Esophagus (tissue), 2 donors: Measurements from ENCODE around the gene MXI1. TPM values are rescaled to one million over a fixed set of nuclear protein-coding genes. Genes with fewer than 3 reads are reported as not detected.

Experiments
- H3K27ac ChIP-seq, 2 donors: one replicate each; pipeline ENCODE4 v1.5.1; 2013; ENCODE audit warnings: low read depth in 2 of 2, mild to moderate bottlenecking in 2 of 2, inconsistent platforms in 1 of 2, low read length in 1 of 2, moderate library complexity in 1 of 2
- H3K27me3 ChIP-seq, 2 donors: one replicate each; pipeline ENCODE4 v1.6.1; 2013; ENCODE audit warnings: low read length in 2 of 2, control low read depth in 1 of 2, mild to moderate bottlenecking in 1 of 2; ENCODE audit not compliant: insufficient read depth in 2 of 2, control insufficient read depth in 1 of 2
- H3K36me3 ChIP-seq, 2 donors: one replicate each; pipeline ENCODE4 v1.6.1; 2013; ENCODE audit warnings: low read length in 1 of 2; ENCODE audit not compliant: control insufficient read depth in 2 of 2, insufficient read depth in 2 of 2
- H3K4me1 ChIP-seq, 2 donors: one replicate each; pipeline ENCODE4 v1.6.1; 2013; ENCODE audit warnings: low read length in 1 of 2; ENCODE audit not compliant: control insufficient read depth in 2 of 2, insufficient read depth in 2 of 2
- H3K4me3 ChIP-seq, 2 donors: one replicate each; pipeline ENCODE4 v1.5.1; 2013; ENCODE audit warnings: low read length in 2 of 2, mild to moderate bottlenecking in 2 of 2, low read depth in 1 of 2, moderate library complexity in 1 of 2
- H3K9me3 ChIP-seq, 2 donors: one replicate each; pipeline ENCODE4 v1.6.1; 2013; ENCODE audit warnings: mild to moderate bottlenecking in 2 of 2, low read depth in 1 of 2, low read length in 1 of 2, moderate library complexity in 1 of 2; ENCODE audit not compliant: control insufficient read depth in 2 of 2, insufficient read depth in 1 of 2
- WGBS, 2 donors: extraction: QIAGEN DNeasy Blood & Tissue Kit; methylation state at CpG; one replicate each; pipeline ENCODE4 v1.1.7; 2013; 5-methylcytosine and 5-hydroxymethylcytosine counted together
- polyA plus RNA-seq, 2 donors: library from polyadenylated mRNA; stranded (reverse); fragments of 200-250 nt; gene quantifications; one replicate each; pipeline ENCODE4 v1.2.3, GENCODE V29; 2013
- donor health status: healthy with polysubstance abuse.
- donor health status: Bipolar disorder and iron deficiency.

The MXI1 gene
- 10 to 100 TPM; 18.4 to 25.9 TPM for polyA plus RNA-seq

DNA sequence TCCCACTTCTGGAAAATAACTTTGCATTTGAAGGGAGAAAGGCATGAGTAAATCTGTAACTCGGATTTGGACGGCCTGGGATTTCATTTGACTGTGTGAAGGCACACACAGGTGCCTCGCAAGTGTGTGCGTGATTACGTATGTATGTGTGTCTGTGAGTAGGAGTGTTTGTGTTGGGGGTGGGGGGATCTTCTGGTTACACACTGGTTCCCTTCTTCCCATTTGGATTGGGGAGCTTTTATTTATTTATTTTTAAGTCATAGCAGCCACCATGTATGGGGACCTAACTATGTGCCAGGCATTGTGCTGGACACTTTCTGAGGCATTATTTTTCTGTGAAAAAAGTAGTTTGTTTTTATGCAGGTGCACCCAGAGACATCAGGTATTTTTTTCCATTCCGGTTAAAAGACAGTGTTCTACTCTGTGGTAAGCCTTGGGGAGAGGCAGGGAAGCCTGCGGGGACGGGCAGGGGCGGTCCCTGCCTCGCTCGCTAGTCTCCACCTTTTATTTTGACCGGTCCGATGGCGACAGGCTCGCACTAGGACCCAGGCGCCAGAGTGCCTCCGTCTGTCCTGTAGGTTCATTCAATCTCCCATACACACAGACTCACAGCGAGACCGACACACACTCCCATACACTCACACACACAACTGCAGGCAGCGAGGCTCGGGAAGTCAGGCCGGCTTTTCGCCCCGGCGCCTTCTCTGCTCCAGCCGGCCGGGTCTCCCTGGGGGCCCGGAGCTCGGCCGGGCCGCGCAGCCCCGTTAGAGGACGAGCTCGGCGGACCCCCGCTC, at the start of gene MXI1:
TSS of gene MXI1 (plus strand) at position 595 of the 794 bp plus-strand sequence. CDS start 204 bp downstream, outside the sequence.
- Histone ChIP-seq H3K4me3 (peak within 1 kb of the TSS; percentile 69 to 72), H3K27ac (peak within 1 kb of the TSS; percentile 79 to 93), H3K27me3 (no peaks in the 10 kb centered on the region), H3K9me3 (no peaks in the 10 kb centered on the region), H3K36me3 (no peaks in the 10 kb centered on the region), H3K4me1 (peaks cover 0 to 5% of the 10 kb centered on the region in 2 donors)
- 4 to 5% methylated on average over 36 to 37 of the region's 37 CpGs for WGBS, 2 donors

DNA sequence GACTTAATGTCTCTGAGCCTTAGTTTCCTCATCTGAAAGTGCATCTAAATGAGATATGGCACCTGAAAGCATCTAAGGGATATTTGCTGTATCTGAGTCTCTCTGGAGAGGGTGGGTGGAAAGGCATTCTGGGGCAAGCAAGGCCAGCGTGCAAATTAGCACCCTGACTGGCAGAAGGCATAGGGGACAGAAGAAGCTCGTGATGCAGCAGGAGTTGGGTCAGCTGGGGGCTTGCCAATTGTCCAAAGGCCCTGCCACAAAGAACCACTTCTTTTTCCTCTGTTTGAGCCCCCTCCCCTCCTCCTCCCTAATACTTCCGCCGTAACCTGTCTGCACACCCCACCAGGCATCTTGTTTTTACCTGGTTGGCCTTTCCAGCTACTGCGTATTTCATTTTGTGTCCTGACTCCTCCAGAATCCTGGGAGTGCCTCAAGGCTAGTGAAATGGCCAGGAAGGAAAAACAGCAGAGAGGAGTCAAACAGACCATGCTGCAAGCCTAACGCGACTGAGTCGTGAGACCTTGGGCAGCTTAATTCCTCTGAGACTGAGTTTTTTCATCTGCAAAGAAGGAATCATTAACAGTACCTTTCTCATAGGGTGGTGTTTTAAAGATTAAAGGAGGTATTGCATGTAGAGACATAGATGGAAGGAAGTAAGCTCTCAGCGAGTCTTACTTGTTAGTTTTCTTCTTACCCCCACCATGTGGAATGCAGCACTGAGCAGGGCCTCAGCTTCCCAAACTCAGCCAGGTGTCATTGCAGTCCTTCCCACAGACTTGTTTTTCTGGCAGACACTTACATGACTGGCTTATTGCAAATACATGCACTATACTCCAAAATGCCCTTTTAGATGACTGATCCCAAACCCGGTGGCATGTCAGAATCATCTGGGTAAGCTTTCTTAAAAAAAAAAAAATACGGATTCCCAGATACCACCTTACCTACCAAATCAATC, 49.1 kb upstream of the MXI1 start:
- H3K36me3 ChIP-seq, result no peaks in the 10 kb centered on the region
- H3K27me3 ChIP-seq, result no peaks in the 10 kb centered on the region
- H3K9me3 ChIP-seq, result no peaks in the 10 kb centered on the region
- no peaks in the 10 kb centered on the region for H3K4me1 ChIP-seq
- H3K4me3 ChIP-seq, result no peak overlapping the region
- WGBS, 2 donors, result 86% methylated on average over 11 of the region's 11 CpGs
- H3K27ac ChIP-seq, result no peak overlapping the region

DNA sequence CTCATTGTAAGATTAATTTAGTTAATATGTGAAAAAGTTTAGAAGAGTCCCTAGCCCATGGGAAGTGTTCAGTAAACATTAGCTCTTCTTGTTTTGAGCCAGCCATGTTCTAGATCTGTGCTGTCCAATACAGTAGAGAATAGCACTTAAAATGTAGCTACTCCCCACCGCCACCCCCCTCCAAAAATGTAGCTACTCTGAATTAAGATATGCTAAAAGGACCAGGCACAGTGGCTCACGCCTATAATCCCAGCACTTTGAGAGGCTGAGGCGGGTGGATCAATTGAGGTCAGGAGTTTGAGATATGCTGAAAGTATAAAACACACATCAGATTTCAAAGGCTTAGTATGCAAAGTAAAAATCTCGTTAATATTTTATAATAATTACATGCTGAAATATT, 47.3 kb upstream of the MXI1 start:
- no peaks in the 10 kb centered on the region for H3K9me3 ChIP-seq
- no peaks in the 10 kb centered on the region for H3K27me3 ChIP-seq
- no peaks in the 10 kb centered on the region for H3K36me3 ChIP-seq
- WGBS, 2 donors, result 87% methylated on average over 4 of the region's 4 CpGs
- no peaks in the 10 kb centered on the region for H3K4me1 ChIP-seq
- H3K4me3 ChIP-seq, result no peak overlapping the region
- no peak overlapping the region for H3K27ac ChIP-seq

DNA sequence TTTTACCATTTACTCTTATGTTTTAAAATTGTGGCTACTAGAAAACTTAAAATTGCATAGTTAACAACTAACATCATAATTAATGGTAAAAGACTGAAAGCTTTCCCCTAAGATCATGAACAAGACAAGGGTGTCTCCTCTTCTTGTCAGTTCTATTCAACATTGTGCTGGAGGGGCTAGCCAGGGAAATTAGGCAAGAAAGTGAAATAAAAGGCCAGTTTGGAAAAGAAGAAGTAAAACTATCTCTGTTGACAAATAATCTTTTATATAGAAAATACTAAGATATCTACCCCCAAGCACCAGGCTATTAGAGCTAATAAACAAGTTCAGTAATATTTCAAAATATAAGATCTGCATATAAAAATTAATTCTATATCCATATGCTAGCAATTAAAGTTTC, 46.9 kb upstream of the MXI1 start:
- Histone ChIP-seq H3K4me3 (no peak overlapping the region), H3K9me3 (no peaks in the 10 kb centered on the region), H3K4me1 (no peaks in the 10 kb centered on the region), H3K36me3 (no peaks in the 10 kb centered on the region), H3K27ac (no peak overlapping the region), H3K27me3 (no peaks in the 10 kb centered on the region)

DNA sequence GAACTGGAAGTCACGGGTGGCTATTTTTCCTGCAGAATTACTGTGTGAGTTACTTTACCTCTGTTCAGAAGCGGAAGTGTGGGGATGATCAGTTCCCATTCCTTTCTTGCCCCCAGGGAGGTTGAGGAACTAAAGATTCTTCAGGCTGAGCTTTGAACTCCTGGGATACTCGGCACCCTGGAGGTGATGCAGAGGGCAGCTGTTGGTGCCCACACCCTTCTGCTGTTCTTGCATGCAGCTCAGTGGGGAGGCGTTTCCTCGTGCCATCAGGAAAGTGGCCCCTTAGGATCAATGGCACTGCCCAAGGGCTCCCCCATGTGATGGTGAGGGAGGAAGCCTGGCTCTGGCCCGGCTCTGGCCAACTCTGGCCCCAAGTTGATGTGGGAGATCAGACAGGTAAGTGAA, 44.7 kb upstream of the MXI1 start:
- Histone ChIP-seq H3K27me3 (no peaks in the 10 kb centered on the region), H3K4me3 (no peak overlapping the region), H3K9me3 (no peaks in the 10 kb centered on the region), H3K36me3 (no peaks in the 10 kb centered on the region), H3K27ac (no peak overlapping the region), H3K4me1 (no peaks in the 10 kb centered on the region)
- WGBS, 2 donors, result 50 to 54% methylated on average over 6 of the region's 6 CpGs

DNA sequence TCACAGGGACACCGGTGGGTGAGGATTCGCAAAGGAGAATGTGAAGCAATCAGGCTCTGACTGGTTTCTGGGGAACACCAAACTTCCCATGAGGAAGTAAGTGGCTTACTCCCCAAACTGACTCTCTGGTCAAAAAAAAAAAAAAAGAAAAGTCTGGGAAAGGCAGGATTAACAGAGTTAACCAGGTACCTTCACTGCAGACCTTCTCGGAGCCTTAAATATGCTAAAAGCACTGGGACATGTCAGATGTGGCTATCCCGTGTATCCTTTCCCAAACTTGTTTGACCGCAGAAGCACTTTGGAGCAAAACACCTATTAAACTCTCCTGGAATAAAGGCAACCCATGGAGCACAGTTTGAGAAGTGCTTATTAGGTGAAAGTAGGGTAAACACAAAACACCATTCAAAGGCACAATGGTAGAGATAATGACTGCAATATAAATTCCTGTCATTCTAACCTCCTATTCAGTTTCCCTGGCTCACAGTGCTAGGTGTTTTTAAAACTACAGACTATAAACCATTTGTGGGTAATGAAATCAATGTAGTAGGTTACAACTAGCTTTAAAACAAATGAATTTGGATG, 44.1 kb upstream of the MXI1 start:
- H3K36me3 ChIP-seq, result no peaks in the 10 kb centered on the region
- no peaks in the 10 kb centered on the region for H3K4me1 ChIP-seq
- no peaks in the 10 kb centered on the region for H3K9me3 ChIP-seq
- WGBS, 2 donors, result 79 to 80% methylated on average over 5 of the region's 5 CpGs
- H3K4me3 ChIP-seq, result no peak overlapping the region
- no peak overlapping the region for H3K27ac ChIP-seq
- H3K27me3 ChIP-seq, result no peaks in the 10 kb centered on the region

DNA sequence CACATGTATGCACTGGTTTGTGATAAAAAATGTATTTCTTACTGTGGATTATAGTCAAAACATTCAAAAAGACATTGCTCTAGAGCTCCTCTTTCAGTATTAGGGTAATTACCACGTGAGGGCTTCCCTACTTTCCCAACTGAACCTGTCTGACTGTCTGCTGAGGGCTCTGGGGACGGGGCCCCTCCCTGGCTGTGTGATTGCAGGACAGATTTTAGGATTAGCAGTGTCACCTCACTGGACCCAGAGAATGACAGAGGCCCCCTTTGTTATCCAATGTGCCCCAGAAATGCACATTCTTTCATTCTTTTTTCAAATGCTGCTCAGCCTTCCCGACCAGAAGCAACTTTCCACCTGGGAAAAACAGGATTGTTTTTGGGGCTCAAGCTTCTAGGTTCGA, 43.6 kb upstream of the MXI1 start:
- H3K9me3 ChIP-seq, result no peaks in the 10 kb centered on the region
- no peaks in the 10 kb centered on the region for H3K4me1 ChIP-seq
- no peak overlapping the region for H3K27ac ChIP-seq
- no peak overlapping the region for H3K4me3 ChIP-seq
- WGBS, 2 donors, result 54 to 59% methylated on average over 4 of the region's 4 CpGs
- no peaks in the 10 kb centered on the region for H3K36me3 ChIP-seq
- no peaks in the 10 kb centered on the region for H3K27me3 ChIP-seq

DNA sequence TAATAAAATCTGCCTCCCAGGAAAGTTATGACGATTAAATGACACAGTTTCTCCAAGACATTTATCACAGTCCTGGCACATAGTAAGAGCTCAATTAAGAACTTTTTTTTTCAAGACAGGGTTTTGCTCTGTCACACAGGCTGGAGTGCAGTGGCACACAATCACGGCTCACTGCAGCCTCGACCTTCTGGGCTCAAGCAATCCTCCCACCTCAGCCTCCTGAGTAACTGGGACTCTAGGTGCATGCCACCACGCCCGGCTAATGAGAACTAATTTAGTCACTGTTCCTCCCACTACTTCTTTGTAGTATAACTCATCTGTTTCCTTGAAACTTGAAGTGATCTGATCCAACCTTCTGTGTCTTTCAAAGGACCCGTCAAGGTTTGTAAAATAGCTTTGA, 42.2 kb upstream of the MXI1 start:
- Histone ChIP-seq H3K36me3 (no peaks in the 10 kb centered on the region), H3K4me3 (no peak overlapping the region), H3K27ac (no peak overlapping the region), H3K9me3 (no peaks in the 10 kb centered on the region), H3K4me1 (no peaks in the 10 kb centered on the region), H3K27me3 (no peaks in the 10 kb centered on the region)
- 78 to 82% methylated on average over 6 of the region's 6 CpGs for WGBS, 2 donors

DNA sequence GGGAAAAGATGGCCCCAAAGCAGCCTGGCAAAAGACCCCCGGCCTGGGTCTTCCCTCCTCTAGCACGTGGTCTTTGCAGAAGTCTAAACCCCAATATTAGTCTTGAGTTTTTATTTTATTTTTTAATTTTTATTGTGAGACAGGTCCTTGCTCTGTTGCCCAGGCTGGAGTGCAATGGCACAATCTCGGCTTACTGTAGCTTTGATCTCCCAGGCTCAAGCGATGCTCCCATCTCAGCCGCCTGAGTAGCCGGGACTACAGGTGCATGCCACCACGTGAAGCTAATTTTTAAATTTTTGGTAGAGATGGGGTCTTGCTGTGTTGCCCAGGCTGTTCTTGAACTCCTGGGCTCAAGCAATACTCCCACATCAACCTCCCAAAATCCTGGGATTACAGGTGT, 40.3 kb upstream of the MXI1 start:
- H3K4me3 ChIP-seq, result no peak overlapping the region
- no peaks in the 10 kb centered on the region for H3K4me1 ChIP-seq
- H3K27me3 ChIP-seq, result no peaks in the 10 kb centered on the region
- 88 to 93% methylated on average over 7 of the region's 7 CpGs for WGBS, 2 donors
- no peaks in the 10 kb centered on the region for H3K9me3 ChIP-seq
- H3K36me3 ChIP-seq, result no peaks in the 10 kb centered on the region
- H3K27ac ChIP-seq, result no peak overlapping the region
